ENCODE results near the gene SLC35F4.

SLC35F4 gene

GRCh38 chr14:57607086-57607485 is 258.8 kb downstream of the SLC35F4 start:
- TF ChIP-seq MAX (IDR thresholded peaks at IDR 0.05) (no peak), NFIC (IDR thresholded peaks at IDR 0.05) (no peak), ZBTB7A (IDR thresholded peaks at IDR 0.05; ENCODE audit: low read depth) (no peak), TCF12 (IDR thresholded peaks at IDR 0.05; ENCODE audit: low read depth) (no peak), EGR1 (IDR thresholded peaks at IDR 0.05) (no peak), TEAD4 (IDR thresholded peaks at IDR 0.05) (no peak), EP300 (IDR thresholded peaks at IDR 0.05; ENCODE audit: borderline replicate concordance) (no peak), CEBPB (IDR thresholded peaks at IDR 0.05) (no peak)

GRCh38 chr14:57583396-57583795 is 282.5 kb downstream of the SLC35F4 start:
- TF ChIP-seq CEBPB (IDR thresholded peaks at IDR 0.05) (no peak), TCF12 (IDR thresholded peaks at IDR 0.05; ENCODE audit: low read depth) (no peak), MAX (IDR thresholded peaks at IDR 0.05) (no peak), NFIC (IDR thresholded peaks at IDR 0.05) (no peak), TEAD4 (IDR thresholded peaks at IDR 0.05) (no peak), ZBTB7A (IDR thresholded peaks at IDR 0.05; ENCODE audit: low read depth) (no peak), FOXM1 (IDR thresholded peaks at IDR 0.05; ENCODE audit: borderline replicate concordance, low read depth) (no peak), RAD21 (IDR thresholded peaks at IDR 0.05; ENCODE audit: low read depth) (no peak), YY1 (IDR thresholded peaks at IDR 0.05; ENCODE audit: low read depth) (no peak)

- TF ChIP-seq FOXM1 (IDR thresholded peaks at IDR 0.05; ENCODE audit: borderline replicate concordance, low read depth) (no peak), TAF1 (IDR thresholded peaks at IDR 0.05; ENCODE audit: low read depth) (no peak), YY1 (IDR thresholded peaks at IDR 0.05; ENCODE audit: low read depth) (no peak), REST (IDR thresholded peaks at IDR 0.05; ENCODE audit: low read depth) (no peak), CREB1 (IDR thresholded peaks at IDR 0.05; ENCODE audit: low read depth) (no peak), USF1 (IDR thresholded peaks at IDR 0.05) (no peak)
Observed at GRCh38 chr14:57582746-57583145, 283.1 kb downstream of the SLC35F4 start.

- TF ChIP-seq RAD21 (IDR thresholded peaks at IDR 0.05; ENCODE audit: low read depth) = no peak
- no peak for TF ChIP-seq EP300 (IDR thresholded peaks at IDR 0.05; ENCODE audit: borderline replicate concordance)
- no peak for TF ChIP-seq ZBTB7A (IDR thresholded peaks at IDR 0.05; ENCODE audit: low read depth)
- TF ChIP-seq EGR1 (IDR thresholded peaks at IDR 0.05) = no peak
- TF ChIP-seq USF1 (IDR thresholded peaks at IDR 0.05) = no peak
- TF ChIP-seq TAF1 (IDR thresholded peaks at IDR 0.05; ENCODE audit: low read depth) = no peak
- TF ChIP-seq CEBPB (IDR thresholded peaks at IDR 0.05) = no peak
- TF ChIP-seq YY1 (IDR thresholded peaks at IDR 0.05; ENCODE audit: low read depth) = no peak
- no peak for TF ChIP-seq FOXM1 (IDR thresholded peaks at IDR 0.05; ENCODE audit: borderline replicate concordance, low read depth)
- no peak for TF ChIP-seq CREB1 (IDR thresholded peaks at IDR 0.05; ENCODE audit: low read depth)
- TF ChIP-seq TCF12 (IDR thresholded peaks at IDR 0.05; ENCODE audit: low read depth) = no peak
- no peak for TF ChIP-seq REST (IDR thresholded peaks at IDR 0.05; ENCODE audit: low read depth)
- TF ChIP-seq TEAD4 (IDR thresholded peaks at IDR 0.05) = no peak
- no peak for TF ChIP-seq NFIC (IDR thresholded peaks at IDR 0.05)
- TF ChIP-seq MAX (IDR thresholded peaks at IDR 0.05) = no peak
Observed at GRCh38 chr14:57578801-57579200, 287.1 kb downstream of the SLC35F4 start.

GRCh38 chr14:57576498-57576897 is 289.4 kb downstream of the SLC35F4 start:
- TF ChIP-seq REST (IDR thresholded peaks at IDR 0.05; ENCODE audit: low read depth) = peak; percentile 56; the same call in 1 of the 2 replicates
- TF ChIP-seq EGR1 (IDR thresholded peaks at IDR 0.05) = no peak

Measured in Ishikawa (cell line).